ENCODE measurements around the gene TP53TG5. TPM values are rescaled to one million over a fixed set of nuclear protein-coding genes. Genes with fewer than 3 reads are reported as not detected.
"Not testable (repeated sequence)": the region's sequence is repeated elsewhere in the genome, so short reads cannot be mapped to it uniquely, and the experiment has no call there.

The TP53TG5 gene
- total RNA-seq, 1 donor from 2014 or later = not detected

- ATAC-seq (no peak), DNase-seq (no peak)
- no peak for TF ChIP-seq CTCF (IDR thresholded peaks at IDR 0.05)
- H3K27ac ChIP-seq = no peak overlapping the region
- intact Hi-C loops (cut with DNase I) = no loop called here
- no peaks in the 10 kb centered on the region for H3K9me3 ChIP-seq
- H3K4me1 ChIP-seq = peaks cover 34% of the 10 kb centered on the region
- H3K27me3 ChIP-seq (ENCODE audit: low read depth) = no peaks in the 10 kb centered on the region
- H3K4me3 ChIP-seq = no peak overlapping the region
- no peaks in the 10 kb centered on the region for H3K36me3 ChIP-seq
These were observed 22.7 kb downstream of the TP53TG5 start for GRCh38 chr20:45355209-45356084.

GRCh38 chr20:45354423-45355208 is 23.5 kb downstream of the TP53TG5 start:
- ATAC-seq (no peak), DNase-seq (no peak)
- H3K4me1 ChIP-seq = peaks cover 26% of the 10 kb centered on the region
- H3K27ac ChIP-seq = no peak overlapping the region
- intact Hi-C loops (cut with DNase I) = no loop called here
- TF ChIP-seq CTCF (IDR thresholded peaks at IDR 0.05) = no peak
- H3K4me3 ChIP-seq = no peak overlapping the region
- H3K36me3 ChIP-seq = no peaks in the 10 kb centered on the region
- no peaks in the 10 kb centered on the region for H3K27me3 ChIP-seq (ENCODE audit: low read depth)
- H3K9me3 ChIP-seq = no peaks in the 10 kb centered on the region

GRCh38 chr20:45353746-45354145 is 24.4 kb downstream of the TP53TG5 start:
- peaks cover 22% of the 10 kb centered on the region for H3K4me1 ChIP-seq
- ATAC-seq (no peak), DNase-seq (no peak)
- H3K27me3 ChIP-seq (ENCODE audit: low read depth) = no peaks in the 10 kb centered on the region
- intact Hi-C loops (cut with DNase I) = no loop called here
- no peak overlapping the region for H3K4me3 ChIP-seq
- H3K36me3 ChIP-seq = no peaks in the 10 kb centered on the region
- no peak for TF ChIP-seq CTCF (IDR thresholded peaks at IDR 0.05)
- no peak overlapping the region for H3K27ac ChIP-seq
- H3K9me3 ChIP-seq = no peaks in the 10 kb centered on the region

- Histone ChIP-seq H3K36me3 (no peaks in the 10 kb centered on the region), H3K27ac (no peak overlapping the region), H3K4me3 (no peak overlapping the region), H3K27me3 (ENCODE audit: low read depth) (no peaks in the 10 kb centered on the region), H3K4me1 (peaks cover 16% of the 10 kb centered on the region), H3K9me3 (no peaks in the 10 kb centered on the region)
- DNase-seq (no peak), ATAC-seq (no peak)
- intact Hi-C loops (cut with DNase I) = no loop called here
- TF ChIP-seq CTCF (IDR thresholded peaks at IDR 0.05) = no peak
These were observed 25.4 kb downstream of the TP53TG5 start for GRCh38 chr20:45352729-45353128.

GRCh38 chr20:45350795-45351194 is 27.3 kb downstream of the TP53TG5 start:
- DNase-seq; intact Hi-C loops (cut with DNase I); H3K36me3 ChIP-seq; H3K4me3 ChIP-seq; H3K27me3 ChIP-seq (ENCODE audit: low read depth); H3K27ac ChIP-seq; ATAC-seq; H3K9me3 ChIP-seq: not testable (repeated sequence)
- peaks cover 27% of the 10 kb centered on the region for H3K4me1 ChIP-seq

GRCh38 chr20:45350217-45350616 is 27.9 kb downstream of the TP53TG5 start:
- H3K36me3 ChIP-seq = no peaks in the 10 kb centered on the region
- H3K9me3 ChIP-seq = no peaks in the 10 kb centered on the region
- intact Hi-C loops (cut with DNase I) = no loop called here
- no peak for DNase-seq
- H3K27me3 ChIP-seq (ENCODE audit: low read depth) = no peaks in the 10 kb centered on the region
- TF ChIP-seq CTCF (IDR thresholded peaks at IDR 0.05) = no peak
- peaks cover 33% of the 10 kb centered on the region for H3K4me1 ChIP-seq
- ATAC-seq = no peak
- H3K27ac ChIP-seq = no peak overlapping the region
- H3K4me3 ChIP-seq = no peak overlapping the region
